Upper lobe of right lung (tissue), 1 donor: ENCODE data around the gene BST1. TPM values are rescaled to one million over a fixed set of nuclear protein-coding genes. Genes with fewer than 3 reads are reported as not detected.

Experiments used
- ATAC-seq: fragments of 200-7000 bp; cut with Tn5 transposase; one replicate; pipeline ENCODE4 v1.9.1; 2020; ENCODE audit warnings: mild to moderate bottlenecking, moderate library complexity
- DNase-seq: peaks from one replicate; pipeline ENCODE4 v3.0.0-alpha.2; 2020
- H3K27ac ChIP-seq: fragments of 200-600 bp; one replicate; pipeline ENCODE4 v1.8.0; 2022
- H3K27me3 ChIP-seq: fragments of 200-600 bp; one replicate; pipeline ENCODE4 v1.8.0; 2022; ENCODE audit warnings: mild to moderate bottlenecking
- H3K36me3 ChIP-seq: fragments of 200-600 bp; one replicate; pipeline ENCODE4 v1.8.0; 2022
- H3K4me1 ChIP-seq: fragments of 200-600 bp; one replicate; pipeline ENCODE4 v1.8.0; 2022
- H3K4me3 ChIP-seq: fragments of 200-600 bp; one replicate; pipeline ENCODE4 v1.8.0; 2022; ENCODE audit warnings: mild to moderate bottlenecking
- H3K9me3 ChIP-seq: fragments of 200-600 bp; one replicate; pipeline ENCODE4 v1.8.0; 2022
- intact Hi-C: fragments of 100-400 bp; cut with DNase I; formaldehyde crosslinking; loops from one replicate; pipeline ENCODE4 v1.11.0; 2022
- total RNA-seq: library from RNA; stranded (reverse); fragmentation: NEBNext Ultra II Directional; extraction: Animal tissue kit (Norgen Biotek cat#: 25700); gene quantifications from one replicate; pipeline ENCODE4 v1.2.1, GENCODE V29; 2021
- TF ChIP-seq, protein P1 (sequence below): fragments of 200-600 bp; IDR thresholded peaks from one replicate; pipeline ENCODE4 v1.8.0; 2022; ENCODE audit warnings: antibody characterized with exemption
- donor health status: DM: no; HTN: yes; CAD: no; lungs with severe emphysema.

The BST1 gene
- total RNA-seq, 1 donor from 2014 or later, result 11.0 TPM

DNA sequence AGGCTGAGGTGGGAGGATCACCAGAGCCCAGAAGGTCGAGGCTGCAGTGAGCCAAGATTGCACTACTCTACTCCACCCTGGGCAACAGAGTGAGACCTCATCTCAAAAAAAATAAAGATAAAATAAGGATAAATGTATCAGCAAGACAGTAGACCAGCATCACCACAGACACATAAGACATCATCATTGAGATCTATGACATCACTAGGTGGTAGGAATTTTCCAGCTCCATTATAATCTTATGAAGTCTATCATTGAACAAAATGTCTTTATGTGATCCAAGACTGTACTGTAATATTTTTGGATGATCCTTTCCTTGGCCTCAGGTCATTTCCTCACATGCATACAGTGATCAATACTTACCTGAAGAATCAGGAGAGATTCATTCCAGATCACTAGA, 29.5 kb upstream of the BST1 start:
- intact Hi-C loops, result no loop called here
- H3K4me1 ChIP-seq, result peaks cover 5% of the 10 kb centered on the region
- H3K9me3 ChIP-seq, result no peaks in the 10 kb centered on the region
- H3K36me3 ChIP-seq, result no peaks in the 10 kb centered on the region
- H3K27me3 ChIP-seq, result no peaks in the 10 kb centered on the region
- TF ChIP-seq, protein P1, sequence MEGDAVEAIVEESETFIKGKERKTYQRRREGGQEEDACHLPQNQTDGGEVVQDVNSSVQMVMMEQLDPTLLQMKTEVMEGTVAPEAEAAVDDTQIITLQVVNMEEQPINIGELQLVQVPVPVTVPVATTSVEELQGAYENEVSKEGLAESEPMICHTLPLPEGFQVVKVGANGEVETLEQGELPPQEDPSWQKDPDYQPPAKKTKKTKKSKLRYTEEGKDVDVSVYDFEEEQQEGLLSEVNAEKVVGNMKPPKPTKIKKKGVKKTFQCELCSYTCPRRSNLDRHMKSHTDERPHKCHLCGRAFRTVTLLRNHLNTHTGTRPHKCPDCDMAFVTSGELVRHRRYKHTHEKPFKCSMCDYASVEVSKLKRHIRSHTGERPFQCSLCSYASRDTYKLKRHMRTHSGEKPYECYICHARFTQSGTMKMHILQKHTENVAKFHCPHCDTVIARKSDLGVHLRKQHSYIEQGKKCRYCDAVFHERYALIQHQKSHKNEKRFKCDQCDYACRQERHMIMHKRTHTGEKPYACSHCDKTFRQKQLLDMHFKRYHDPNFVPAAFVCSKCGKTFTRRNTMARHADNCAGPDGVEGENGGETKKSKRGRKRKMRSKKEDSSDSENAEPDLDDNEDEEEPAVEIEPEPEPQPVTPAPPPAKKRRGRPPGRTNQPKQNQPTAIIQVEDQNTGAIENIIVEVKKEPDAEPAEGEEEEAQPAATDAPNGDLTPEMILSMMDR, result no peak
- no peak overlapping the region for H3K4me3 ChIP-seq
- no peak for DNase-seq
- no peak overlapping the region for H3K27ac ChIP-seq
- no peak for ATAC-seq

DNA sequence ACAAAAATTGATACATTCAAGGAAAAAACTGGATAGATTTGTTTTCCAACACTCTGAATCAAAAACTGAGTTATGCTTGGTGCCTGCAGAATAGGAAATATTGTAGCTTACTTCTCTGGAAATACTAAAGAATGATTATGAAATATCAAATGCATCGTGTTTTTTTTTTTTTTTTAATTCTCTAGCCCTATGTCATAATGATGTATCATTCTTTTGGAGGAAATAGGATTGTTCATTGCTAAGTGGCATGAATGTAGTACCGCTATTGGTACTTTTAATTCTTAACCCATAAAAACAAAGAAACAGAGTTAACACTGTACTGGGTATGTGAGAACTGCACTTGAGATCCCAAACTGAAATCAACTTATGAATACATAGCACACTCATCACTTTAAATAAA, 28.8 kb upstream of the BST1 start:
- H3K4me1 ChIP-seq, result peaks cover 5% of the 10 kb centered on the region
- no peak overlapping the region for H3K27ac ChIP-seq
- TF ChIP-seq, protein P1, result no peak
- H3K27me3 ChIP-seq, result no peaks in the 10 kb centered on the region
- H3K9me3 ChIP-seq, result no peaks in the 10 kb centered on the region
- DNase-seq (no peak), ATAC-seq (no peak)
- no peaks in the 10 kb centered on the region for H3K36me3 ChIP-seq
- intact Hi-C loops, result no loop called here
- H3K4me3 ChIP-seq, result no peak overlapping the region

DNA sequence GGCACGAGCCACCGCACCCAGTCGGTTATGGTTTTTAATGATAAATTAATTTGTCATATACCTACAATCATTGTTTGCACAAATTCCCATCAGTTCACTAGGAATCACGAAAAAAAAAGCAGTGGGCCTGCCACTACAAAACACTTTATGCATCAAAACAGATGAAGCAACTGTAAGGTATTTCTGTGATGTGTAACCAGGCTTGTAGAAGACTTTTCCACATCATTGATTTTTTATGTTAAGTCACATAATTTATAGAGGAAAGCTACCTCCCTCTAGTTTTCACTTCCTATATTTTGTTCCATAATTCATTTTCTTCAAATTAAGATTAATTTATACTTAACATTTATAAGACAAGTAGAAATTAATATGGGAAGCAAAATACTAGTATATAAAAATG, 27.9 kb upstream of the BST1 start:
- ATAC-seq (no peak), DNase-seq (no peak)
- Histone ChIP-seq H3K27ac (no peak overlapping the region), H3K4me3 (no peak overlapping the region), H3K36me3 (no peaks in the 10 kb centered on the region), H3K9me3 (no peaks in the 10 kb centered on the region), H3K27me3 (no peaks in the 10 kb centered on the region), H3K4me1 (peaks cover 5% of the 10 kb centered on the region)
- TF ChIP-seq, protein P1, result no peak
- intact Hi-C loops, result no loop called here

DNA sequence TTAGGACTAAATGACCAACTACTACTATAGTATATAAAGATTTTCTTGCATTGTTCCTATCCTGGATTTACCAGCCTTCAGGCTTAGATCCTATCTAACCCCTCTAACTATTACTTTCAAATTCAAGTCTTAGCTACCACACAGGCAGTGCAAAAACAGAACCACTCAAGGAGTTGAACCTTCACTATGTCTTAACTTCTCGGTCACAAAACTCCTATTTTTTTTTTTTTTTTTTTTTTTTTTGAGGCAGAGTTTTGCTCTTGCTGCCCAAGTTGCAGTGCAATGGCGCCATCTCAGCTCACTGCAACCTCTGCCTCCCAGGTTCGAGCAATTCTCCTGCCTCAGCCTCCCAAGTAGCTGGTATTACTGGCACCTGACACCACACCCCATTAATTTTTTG, 27.5 kb upstream of the BST1 start:
- Histone ChIP-seq H3K27me3 (no peaks in the 10 kb centered on the region), H3K27ac (no peak overlapping the region), H3K36me3 (no peaks in the 10 kb centered on the region), H3K4me3 (no peak overlapping the region), H3K4me1 (peaks cover 5% of the 10 kb centered on the region), H3K9me3 (no peaks in the 10 kb centered on the region)
- no peak for ATAC-seq
- no peak for DNase-seq
- TF ChIP-seq, protein P1, result no peak
- intact Hi-C loops, result no loop called here

DNA sequence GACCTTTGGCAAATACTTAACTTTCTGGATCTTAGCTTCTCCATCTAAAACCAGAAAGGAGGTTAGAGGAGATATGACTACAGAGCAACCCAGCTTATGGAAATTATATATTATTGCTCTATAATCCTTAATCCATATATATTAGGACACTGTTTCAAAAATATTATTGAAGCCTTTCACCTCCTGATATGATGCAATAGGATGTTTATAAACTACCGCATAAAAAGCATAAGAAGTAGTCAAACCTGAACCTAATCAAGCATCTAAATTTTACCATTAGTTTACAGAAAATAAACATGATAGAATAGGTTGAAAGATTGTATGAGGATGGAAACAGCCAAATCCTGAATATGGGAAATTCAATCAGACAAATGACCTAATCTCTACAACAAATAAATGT, 26.8 kb upstream of the BST1 start:
- Histone ChIP-seq H3K36me3 (no peaks in the 10 kb centered on the region), H3K9me3 (no peaks in the 10 kb centered on the region), H3K4me3 (no peak overlapping the region), H3K4me1 (peaks cover 5% of the 10 kb centered on the region), H3K27ac (no peak overlapping the region), H3K27me3 (no peaks in the 10 kb centered on the region)
- intact Hi-C loops, result no loop called here
- no peak for ATAC-seq
- no peak for DNase-seq
- TF ChIP-seq, protein P1, result no peak

DNA sequence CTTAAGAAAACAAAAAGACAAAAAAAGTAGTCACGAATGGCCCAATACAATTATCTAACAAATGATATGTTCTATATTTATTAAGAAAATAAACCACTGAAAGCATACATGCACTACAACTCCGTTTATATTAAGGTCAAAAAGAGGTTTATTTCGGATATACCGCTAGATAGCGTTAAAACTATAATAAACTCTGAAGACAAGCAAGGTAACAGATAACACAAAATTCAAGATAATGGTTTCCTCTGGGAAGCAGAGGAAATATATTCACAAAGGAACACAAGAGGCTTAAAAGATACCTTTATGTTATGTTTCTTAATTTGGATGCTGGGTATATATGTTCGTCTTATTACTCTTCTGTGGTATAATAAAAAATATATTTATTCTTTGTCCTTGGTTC, 26.0 kb upstream of the BST1 start:
- Histone ChIP-seq H3K27ac (no peak overlapping the region), H3K36me3 (no peaks in the 10 kb centered on the region), H3K4me3 (no peak overlapping the region), H3K4me1 (peaks cover 5% of the 10 kb centered on the region), H3K27me3 (no peaks in the 10 kb centered on the region), H3K9me3 (no peaks in the 10 kb centered on the region)
- TF ChIP-seq, protein P1, result no peak
- intact Hi-C loops, result no loop called here
- no peak for ATAC-seq
- no peak for DNase-seq
